ENCODE results near the gene PHACTR1. TPM values are rescaled to one million over a fixed set of nuclear protein-coding genes. Genes with fewer than 3 reads are reported as not detected.

The PHACTR1 gene
- total and polyA plus RNA-seq, 2 of the 4 experiments (the other 2 are of a cell fraction) = not detected

- H2AK5ac ChIP-seq (ENCODE audit: low read depth, low read length) = no peak overlapping the region
- no peaks in the 10 kb centered on the region for H3K4me1 ChIP-seq (ENCODE audit: control insufficient read depth, insufficient read depth, low read length)
- no peaks in the 10 kb centered on the region for H3K79me1 ChIP-seq (ENCODE audit: low read depth in 1 of 2, low read length in 2 of 2)
- H3K23ac ChIP-seq (ENCODE audit: low read depth, low read length) = no peak overlapping the region
- H3K36me3 ChIP-seq (ENCODE audit: control insufficient read depth, insufficient read depth, low read length) = no peaks in the 10 kb centered on the region
- no CpG with 5 or more reads among the region's 5 CpGs for WGBS, 2 experiments (ENCODE audit: extremely low coverage in 2 of 2, insufficient read length in 1 of 2)
- H3K4me3 ChIP-seq (ENCODE audit: insufficient read depth, low read depth, low read length) = no peak overlapping the region
- DNase-seq (no peak), ATAC-seq (ENCODE audit: low read depth) (no peak)
- intact Hi-C loops (cut with micrococcal nuclease) (no loop called here), dilution Hi-C loops (cut with HindIII; ENCODE audit: low sequenced_read_pairs, unreplicated experiment) (no loop called here), in situ Hi-C loops (cut with MboI; ENCODE audit: low sequenced_read_pairs) (no loop called here)
- no peak overlapping the region for H3K18ac ChIP-seq (ENCODE audit: low read depth, low read length)
- H3K9me3 ChIP-seq (ENCODE audit: control insufficient read depth, insufficient read depth, low read length) = no peaks in the 10 kb centered on the region
- no peak overlapping the region for H2BK20ac ChIP-seq (ENCODE audit: low read depth, low read length)
- no TSS peak for BruUV-seq (replicated peaks)
- POLR2A ChIA-PET (ENCODE audit: unreplicated experiment) = no interaction called here
- no peaks in the 10 kb centered on the region for H3K27me3 ChIP-seq (ENCODE audit: control insufficient read depth, insufficient read depth, low read length)
- H2AFZ ChIP-seq (replicated peaks; ENCODE audit: low read length, poor library complexity) = no peak overlapping the region
- H3K14ac ChIP-seq (replicated peaks; ENCODE audit: low read depth, low read length) = no peak overlapping the region
- no peak overlapping the region for H4K91ac ChIP-seq (ENCODE audit: insufficient read depth, low read depth, low read length)
- no peak overlapping the region for H3K56ac ChIP-seq (ENCODE audit: extremely low read depth, insufficient read depth, low read length)
- CTCF ChIA-PET = interaction anchor here (0.6 kb wide), 1 partner anchor 22 kb away, joined by 4 read pairs; no protein-coding TSS in a partner anchor
- H3K27ac ChIP-seq (ENCODE audit: insufficient read depth, low read length) = no peak overlapping the region
- no peak overlapping the region for H4K5ac ChIP-seq (ENCODE audit: low read depth, low read length)
- no peak overlapping the region for H3K4ac ChIP-seq (ENCODE audit: low read depth, low read length)
- H2BK5ac ChIP-seq (ENCODE audit: low read depth, low read length, poor library complexity, severe bottlenecking) = no peak overlapping the region
- no peak overlapping the region for H2AK9ac ChIP-seq (replicated peaks; ENCODE audit: low read depth, low read length, poor library complexity)
- H4K8ac ChIP-seq (ENCODE audit: low read depth in 2 of 2, low read length in 2 of 2) = no peak overlapping the region
- no peak overlapping the region for H2BK15ac ChIP-seq (ENCODE audit: low read depth, low read length)
- no peaks in the 10 kb centered on the region for H3K9me1 ChIP-seq (ENCODE audit: insufficient read depth, low read length)
- no peak overlapping the region for H3K9ac ChIP-seq (ENCODE audit: low read depth, low read length)
- no peak for TF ChIP-seq POLR2A (IDR thresholded peaks at IDR 0.05; ENCODE audit: low read depth, low read length)
- no peak for TF ChIP-seq CEBPB (IDR thresholded peaks at IDR 0.05; ENCODE audit: low read depth, low read length)
- no peak for TF ChIP-seq SMC3 (IDR thresholded peaks at IDR 0.05; ENCODE audit: low read depth, low read length)
- TF ChIP-seq, protein P1, sequence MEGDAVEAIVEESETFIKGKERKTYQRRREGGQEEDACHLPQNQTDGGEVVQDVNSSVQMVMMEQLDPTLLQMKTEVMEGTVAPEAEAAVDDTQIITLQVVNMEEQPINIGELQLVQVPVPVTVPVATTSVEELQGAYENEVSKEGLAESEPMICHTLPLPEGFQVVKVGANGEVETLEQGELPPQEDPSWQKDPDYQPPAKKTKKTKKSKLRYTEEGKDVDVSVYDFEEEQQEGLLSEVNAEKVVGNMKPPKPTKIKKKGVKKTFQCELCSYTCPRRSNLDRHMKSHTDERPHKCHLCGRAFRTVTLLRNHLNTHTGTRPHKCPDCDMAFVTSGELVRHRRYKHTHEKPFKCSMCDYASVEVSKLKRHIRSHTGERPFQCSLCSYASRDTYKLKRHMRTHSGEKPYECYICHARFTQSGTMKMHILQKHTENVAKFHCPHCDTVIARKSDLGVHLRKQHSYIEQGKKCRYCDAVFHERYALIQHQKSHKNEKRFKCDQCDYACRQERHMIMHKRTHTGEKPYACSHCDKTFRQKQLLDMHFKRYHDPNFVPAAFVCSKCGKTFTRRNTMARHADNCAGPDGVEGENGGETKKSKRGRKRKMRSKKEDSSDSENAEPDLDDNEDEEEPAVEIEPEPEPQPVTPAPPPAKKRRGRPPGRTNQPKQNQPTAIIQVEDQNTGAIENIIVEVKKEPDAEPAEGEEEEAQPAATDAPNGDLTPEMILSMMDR (conservative IDR thresholded peaks at IDR 0.05; ENCODE audit: low read depth, low read length) = no peak
- TF ChIP-seq, protein P2, sequence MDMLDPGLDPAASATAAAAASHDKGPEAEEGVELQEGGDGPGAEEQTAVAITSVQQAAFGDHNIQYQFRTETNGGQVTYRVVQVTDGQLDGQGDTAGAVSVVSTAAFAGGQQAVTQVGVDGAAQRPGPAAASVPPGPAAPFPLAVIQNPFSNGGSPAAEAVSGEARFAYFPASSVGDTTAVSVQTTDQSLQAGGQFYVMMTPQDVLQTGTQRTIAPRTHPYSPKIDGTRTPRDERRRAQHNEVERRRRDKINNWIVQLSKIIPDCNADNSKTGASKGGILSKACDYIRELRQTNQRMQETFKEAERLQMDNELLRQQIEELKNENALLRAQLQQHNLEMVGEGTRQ (IDR thresholded peaks at IDR 0.05; ENCODE audit: low read depth, low read length) = no peak
- no peak for TF ChIP-seq FOS (IDR thresholded peaks at IDR 0.05; ENCODE audit: low read depth, low read length)
- no peak for TF ChIP-seq BHLHE40 (IDR thresholded peaks at IDR 0.05; ENCODE audit: low read depth, low read length)
- no peak for TF ChIP-seq MXI1 (IDR thresholded peaks at IDR 0.05; ENCODE audit: borderline replicate concordance, low read depth, low read length)
- no peak for TF ChIP-seq NFE2L2 (IDR thresholded peaks at IDR 0.05; ENCODE audit: low read depth, low read length)
- no peak for TF ChIP-seq MAZ (IDR thresholded peaks at IDR 0.05; ENCODE audit: borderline replicate concordance, low read depth, low read length)
- no peak for TF ChIP-seq MAFK (IDR thresholded peaks at IDR 0.05; ENCODE audit: low read depth, low read length)
- TF ChIP-seq ELK1 (IDR thresholded peaks at IDR 0.05; ENCODE audit: borderline replicate concordance, low read depth, low read length) = no peak
- TF ChIP-seq CHD1 (IDR thresholded peaks at IDR 0.05; ENCODE audit: low read depth, low read length) = no peak
- TF ChIP-seq RFX5 (IDR thresholded peaks at IDR 0.05; ENCODE audit: low read depth, low read length) = no peak
- TF ChIP-seq RCOR1 (IDR thresholded peaks at IDR 0.05; ENCODE audit: insufficient replicate concordance, low read length) = no peak
- no peak for TF ChIP-seq RAD21 (IDR thresholded peaks at IDR 0.05; ENCODE audit: low read length)
- no peak overlapping the region for H3K4me2 ChIP-seq (ENCODE audit: low read depth, low read length)
- no peak overlapping the region for H2BK120ac ChIP-seq (ENCODE audit: low read depth, low read length)
- no peaks in the 10 kb centered on the region for H4K20me1 ChIP-seq (ENCODE audit: insufficient read depth, low read length)
These were observed 403.0 kb downstream of the PHACTR1 start for GRCh38 chr6:13119549-13119948.
